Inflammatory macrophage (primary cell): ENCODE results near the gene ATP6V1A.

Experiments used
- DNase-seq, 2 donors: peaks; one replicate each; pipeline ENCODE4 v3.0.0-alpha.2; 2020 to 2022

ATP6V1A gene

GRCh38 chr3:113747283-113748046 lies 630 bp downstream of the ATP6V1A start:
- DNase-seq: peak; percentile 58 to 63

GRCh38 chr3:113751141-113751540 lies 4.3 kb downstream of the ATP6V1A start:
- DNase-seq: peak in 1 of 2 donors; percentile 58

- DNase-seq: no peak
These were observed 6.6 kb downstream of the ATP6V1A start for GRCh38 chr3:113753376-113753985.

- peak; percentile 70 to 75 for DNase-seq
These were observed 7.8 kb downstream of the ATP6V1A start for GRCh38 chr3:113754494-113755159.

GRCh38 chr3:113758389-113759024 lies 11.7 kb downstream of the ATP6V1A start:
- peak in 1 of 2 donors; percentile 2 for DNase-seq

GRCh38 chr3:113764698-113765097 lies 17.9 kb downstream of the ATP6V1A start:
- DNase-seq: peak in 1 of 2 donors; percentile 1

- DNase-seq: peak; percentile 37 to 43
These were observed 22.7 kb downstream of the ATP6V1A start for GRCh38 chr3:113769551-113769950.

GRCh38 chr3:113771993-113772392 lies 25.2 kb downstream of the ATP6V1A start:
- no peak for DNase-seq

- no peak for DNase-seq
These were observed 26.5 kb downstream of the ATP6V1A start for GRCh38 chr3:113773381-113773780.

GRCh38 chr3:113775516-113775915 lies 28.7 kb downstream of the ATP6V1A start:
- peak; percentile 73 to 80 for DNase-seq

- DNase-seq: no peak
These were observed 29.7 kb downstream of the ATP6V1A start for GRCh38 chr3:113776564-113776963.

GRCh38 chr3:113783463-113783862 lies 36.6 kb downstream of the ATP6V1A start:
- peak; percentile 61 to 76 for DNase-seq

- peak; percentile 34 to 51 for DNase-seq
These were observed 37.1 kb downstream of the ATP6V1A start for GRCh38 chr3:113783980-113784379.

GRCh38 chr3:113791381-113791780 lies 44.5 kb downstream of the ATP6V1A start:
- DNase-seq: no peak

- DNase-seq: no peak
These were observed 47.7 kb downstream of the ATP6V1A start for GRCh38 chr3:113794526-113794925.

- DNase-seq: no peak
These were observed 48.9 kb downstream of the ATP6V1A start for GRCh38 chr3:113795693-113796092.

- no peak for DNase-seq
These were observed 56.1 kb downstream of the ATP6V1A start for GRCh38 chr3:113802795-113803455.

GRCh38 chr3:113804661-113805060 lies 57.8 kb downstream of the ATP6V1A start:
- no peak for DNase-seq

GRCh38 chr3:113805249-113805648 lies 58.4 kb downstream of the ATP6V1A start:
- DNase-seq: no peak

- DNase-seq: no peak
These were observed 66.0 kb downstream of the ATP6V1A start for GRCh38 chr3:113812854-113813253.

- DNase-seq: no peak
These were observed 73.0 kb downstream of the ATP6V1A start for GRCh38 chr3:113819866-113820265.

- peak; percentile 27 to 54 for DNase-seq
These were observed 78.3 kb downstream of the ATP6V1A start for GRCh38 chr3:113825090-113825489.

GRCh38 chr3:113828600-113828999 lies 81.8 kb downstream of the ATP6V1A start:
- peak; percentile 19 to 32 for DNase-seq
